HG02885 (cell line): ENCODE results near the gene RASSF5.
"Not testable (repeated sequence)": the region's sequence is repeated elsewhere in the genome, so short reads cannot be mapped to it uniquely, and the experiment has no call there.

ENCODE experiments used
- ATAC-seq: cut with Tn5 transposase; IDR thresholded peaks from one replicate; pipeline ENCODE4 v1.9.1; 2021; ENCODE audit warnings: mild to moderate bottlenecking; ENCODE audit not compliant: unreplicated experiment, poor library complexity

RASSF5 gene

GRCh38 chr1:206563367-206564207 is 56.3 kb downstream of the RASSF5 start:
- ATAC-seq, result peak; percentile 32

- ATAC-seq, result no peak
These were observed 58.7 kb downstream of the RASSF5 start for GRCh38 chr1:206565995-206566394.

- no peak for ATAC-seq
These were observed 59.7 kb downstream of the RASSF5 start for GRCh38 chr1:206566999-206567398.

- ATAC-seq, result no peak
These were observed 60.9 kb downstream of the RASSF5 start for GRCh38 chr1:206568256-206568655.

- no peak for ATAC-seq
These were observed 61.5 kb downstream of the RASSF5 start for GRCh38 chr1:206568779-206569352.

GRCh38 chr1:206569556-206569955 is 62.2 kb downstream of the RASSF5 start:
- no peak for ATAC-seq

- ATAC-seq, result no peak
These were observed 63.2 kb downstream of the RASSF5 start for GRCh38 chr1:206570529-206570928.

- ATAC-seq, result no peak
These were observed 65.5 kb downstream of the RASSF5 start for GRCh38 chr1:206572835-206573234.

- ATAC-seq, result no peak
These were observed 66.0 kb downstream of the RASSF5 start for GRCh38 chr1:206573319-206573718.

- no peak for ATAC-seq
These were observed 66.4 kb downstream of the RASSF5 start for GRCh38 chr1:206573762-206574161.

- ATAC-seq, result no peak
These were observed 68.0 kb downstream of the RASSF5 start for GRCh38 chr1:206575165-206575893.

GRCh38 chr1:206575894-206576737 is 68.8 kb downstream of the RASSF5 start:
- no peak for ATAC-seq

GRCh38 chr1:206577626-206578025 is 70.3 kb downstream of the RASSF5 start:
- no peak for ATAC-seq

- no peak for ATAC-seq
These were observed 71.0 kb downstream of the RASSF5 start for GRCh38 chr1:206578068-206578977.

- no peak for ATAC-seq
These were observed 71.6 kb downstream of the RASSF5 start for GRCh38 chr1:206578978-206579374.

GRCh38 chr1:206579747-206580437 is 72.6 kb downstream of the RASSF5 start:
- ATAC-seq, result peak; percentile 90

GRCh38 chr1:206580438-206581113 is 73.2 kb downstream of the RASSF5 start:
- ATAC-seq, result no peak

GRCh38 chr1:206581114-206581497 is 73.8 kb downstream of the RASSF5 start:
- not testable (repeated sequence) for ATAC-seq
